DMS153 (cell line): Measurements from ENCODE around the gene RBM8A.
A peak's percentile ranks its signal among the peaks of the same experiment; 100 is the strongest.

Source experiments
- DNase-seq: peaks from one replicate; lab custom pipeline; 2025; lab: John Stamatoyannopoulos, UW

The RBM8A gene

DNA sequence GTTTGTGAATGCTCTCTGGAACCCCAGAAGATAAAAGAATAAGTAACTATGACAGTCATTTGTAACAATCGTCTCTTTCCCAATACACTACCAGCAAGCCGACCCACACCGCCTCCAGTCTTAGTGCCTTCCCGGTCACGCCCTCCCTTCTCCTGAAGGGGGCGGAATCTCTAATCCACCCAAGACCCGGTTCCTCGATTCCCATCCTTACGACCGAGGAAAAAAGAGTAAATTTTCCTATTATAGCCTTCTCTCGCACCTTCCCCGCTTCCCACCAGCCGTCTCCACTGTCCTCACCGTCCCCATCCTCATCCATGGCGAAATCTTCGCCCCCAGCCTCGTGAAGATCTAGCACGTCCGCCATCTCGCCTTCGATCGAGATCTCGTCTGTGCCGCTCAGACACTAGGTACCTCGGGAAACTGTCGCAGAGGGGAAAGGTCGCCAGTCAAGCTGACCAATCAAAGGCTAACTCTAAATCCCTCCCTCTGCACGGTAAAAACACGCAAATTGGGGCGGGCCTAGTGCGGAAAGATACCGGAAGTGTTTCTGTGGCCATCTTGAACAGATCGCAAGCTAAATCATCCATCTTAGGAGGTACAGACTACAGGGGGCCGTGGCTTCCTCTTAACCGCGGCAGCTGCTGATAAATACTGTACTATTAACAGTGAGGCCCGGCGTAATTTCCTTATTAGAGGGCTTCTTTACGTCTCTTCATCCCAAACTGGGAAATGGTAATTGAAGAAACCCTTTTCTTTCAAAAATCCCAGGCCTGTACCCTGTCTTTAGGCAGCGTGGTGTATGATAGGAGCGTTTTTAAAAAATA lies at the start of gene RBM8A:
TSS of gene RBM8A (minus strand) at position 422 of the 824 bp plus-strand sequence. CDS start at position 364, 58 bp downstream.
- peak; percentile 99 for DNase-seq

DNA sequence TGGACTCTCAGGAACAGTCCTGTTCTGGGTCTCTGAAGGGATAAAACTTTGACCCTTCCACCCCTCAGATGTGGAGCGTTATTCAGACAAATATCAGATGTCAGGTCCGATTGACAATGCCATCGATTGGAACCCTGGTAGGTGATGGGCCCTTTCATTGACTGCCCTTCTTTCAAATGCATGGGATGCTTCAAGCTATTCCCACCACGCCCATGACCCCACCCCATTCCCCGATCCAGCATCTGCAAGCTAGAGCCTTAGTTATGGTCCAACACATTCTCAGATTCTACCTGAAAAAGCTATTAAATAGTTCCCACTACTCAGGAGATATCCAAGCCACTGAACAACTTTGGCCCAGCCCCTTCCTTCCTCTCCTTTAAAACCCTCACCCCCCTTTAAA lies 49.7 kb upstream of the RBM8A start:
- DNase-seq: no peak

DNA sequence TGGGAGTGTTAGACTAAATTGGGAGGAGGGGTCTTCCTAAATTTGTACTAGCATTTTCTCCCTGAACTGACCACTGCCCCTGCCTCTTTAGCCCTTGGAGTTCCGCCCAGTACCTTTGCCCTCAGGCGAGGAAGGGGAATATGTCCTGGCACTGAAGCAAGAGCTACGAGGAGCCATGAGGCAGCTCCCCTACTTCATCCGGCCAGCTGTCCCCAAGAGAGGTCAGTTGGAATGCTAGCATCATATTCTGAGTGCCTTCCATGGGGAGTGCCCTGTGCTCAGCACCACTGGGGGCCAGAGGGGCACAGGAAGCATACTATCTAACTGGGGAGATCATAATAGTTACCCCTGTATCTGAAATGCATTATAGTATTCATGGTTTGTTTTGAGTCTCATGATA lies 47.9 kb upstream of the RBM8A start:
- no peak for DNase-seq

DNA sequence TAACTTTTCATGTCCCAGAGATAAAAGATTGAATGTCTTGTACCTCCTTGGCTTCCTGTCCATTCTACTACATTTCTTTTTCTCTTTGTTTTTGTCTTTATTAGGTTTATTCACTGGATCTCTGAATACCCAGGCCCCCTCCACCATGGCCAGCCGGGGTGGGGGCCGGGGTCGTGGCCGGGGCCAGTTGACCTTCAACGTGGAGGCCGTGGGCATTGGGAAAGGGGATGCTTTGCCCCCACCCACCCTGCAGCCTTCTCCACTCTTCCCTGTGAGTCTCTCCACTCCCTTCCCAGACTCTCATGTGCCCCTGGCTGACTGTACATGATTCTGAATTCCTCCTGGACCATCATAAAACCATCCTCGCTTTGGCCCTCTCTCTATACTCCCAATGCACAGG lies 47.4 kb upstream of the RBM8A start:
- DNase-seq: no peak

DNA sequence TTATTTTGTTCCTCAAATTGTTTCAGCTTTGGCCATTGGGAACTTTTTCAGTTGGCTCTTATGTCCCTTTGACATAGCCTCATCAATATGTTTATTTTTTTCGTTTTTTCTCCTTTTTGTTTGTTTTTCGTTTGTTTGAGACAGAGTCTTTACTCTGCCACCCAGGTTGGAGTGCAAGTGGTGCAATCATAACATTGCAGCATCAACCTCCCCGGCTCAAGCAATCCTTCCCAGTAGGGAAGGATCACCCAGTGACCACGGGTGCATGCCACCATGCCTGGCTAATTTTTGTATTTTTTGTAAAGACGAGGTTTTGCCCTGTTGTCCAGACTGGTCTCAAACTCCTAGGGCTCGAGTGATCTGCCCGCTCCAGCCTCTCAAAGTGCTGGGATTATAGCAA lies 45.3 kb upstream of the RBM8A start:
- no peak for DNase-seq

DNA sequence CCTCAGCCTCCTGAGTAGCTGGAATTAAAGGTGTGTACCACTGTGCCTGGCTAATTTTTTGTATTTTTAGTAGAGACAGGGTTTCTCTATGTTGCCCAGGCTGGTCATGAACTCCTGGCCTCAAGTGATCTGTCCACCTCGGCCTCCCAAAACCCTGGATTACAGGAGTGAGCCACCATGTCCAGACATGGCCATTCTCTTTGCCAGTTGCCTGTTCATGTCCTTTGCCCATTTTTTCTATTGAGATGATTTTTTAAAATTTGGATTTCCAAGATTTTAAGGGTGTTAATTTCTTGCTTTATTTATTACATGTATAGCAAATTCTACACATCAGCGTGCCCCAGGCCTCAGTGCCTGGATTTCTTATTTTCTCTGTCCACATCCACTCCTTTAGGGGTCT lies 40.0 kb upstream of the RBM8A start:
- no peak for DNase-seq

DNA sequence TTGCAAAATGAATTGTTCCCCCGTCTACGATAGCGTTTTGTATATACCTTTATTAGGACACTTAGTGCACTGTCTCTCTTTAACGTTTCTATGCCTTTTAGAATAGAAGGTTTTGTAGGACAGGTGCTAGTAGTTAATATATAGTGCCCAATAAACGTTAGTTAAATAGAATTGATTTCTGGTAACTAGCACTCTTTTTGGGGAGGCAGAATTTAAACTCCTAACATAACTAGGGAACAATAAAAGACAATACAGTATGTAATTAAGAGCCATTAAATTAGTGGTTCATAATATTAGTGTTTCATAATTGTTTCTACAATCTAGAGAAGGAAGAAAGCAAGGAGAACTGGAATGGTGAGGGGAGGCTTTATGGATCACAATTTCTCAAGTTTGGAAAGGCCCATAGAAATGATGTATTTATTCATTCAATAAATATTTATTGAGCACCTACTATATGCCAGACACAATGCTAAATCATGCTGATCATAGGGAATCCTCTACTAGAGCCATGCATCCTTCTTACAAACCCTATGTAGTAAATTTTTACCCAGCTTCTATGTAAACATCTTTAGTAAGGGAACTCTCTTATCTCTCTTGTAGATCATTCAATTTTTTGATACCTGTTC lies 37.9 kb upstream of the RBM8A start:
- DNase-seq: no peak

DNA sequence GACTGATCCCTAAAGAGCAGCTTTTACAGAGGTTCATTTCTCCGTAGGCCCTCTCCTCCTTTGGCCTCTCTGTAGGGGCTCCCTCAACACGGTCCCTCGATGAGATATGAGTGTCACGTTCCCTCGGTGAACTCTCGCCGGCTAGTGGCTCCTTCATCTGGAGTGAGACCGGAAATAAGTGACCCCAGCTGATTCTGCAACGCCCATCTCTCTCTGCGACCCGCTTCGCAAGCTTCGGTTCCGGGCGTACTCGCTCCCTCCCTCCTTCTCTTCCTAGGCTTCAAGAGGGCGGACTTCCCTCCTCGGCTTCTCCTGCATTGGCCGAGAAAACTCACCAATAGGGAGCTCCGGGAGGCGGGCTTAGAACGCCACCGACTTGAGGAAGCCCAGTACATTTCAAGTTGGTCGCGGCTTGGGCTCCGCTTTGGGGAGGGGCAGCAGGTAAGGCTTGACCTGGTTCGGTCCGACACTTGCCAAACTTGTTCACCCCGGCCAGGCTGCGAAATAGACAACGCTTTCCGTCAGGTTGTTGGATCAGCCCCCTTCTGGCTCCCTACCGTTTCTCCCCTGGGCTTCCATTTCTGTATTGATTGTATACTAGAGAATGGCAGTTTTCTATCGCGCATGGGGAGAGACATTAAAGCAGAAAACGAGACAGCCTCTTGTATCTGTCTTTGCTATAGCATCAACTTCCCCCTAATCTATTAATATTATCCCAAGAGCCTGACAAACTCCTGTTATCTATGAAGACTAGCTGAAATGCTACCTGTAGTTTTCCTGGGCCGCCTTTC lies 37.2 kb upstream of the RBM8A start, which contains the start of the genes ANKRD34A and POLR3GL:
TSS of gene ANKRD34A (minus strand) at position 248 of the 791 bp plus-strand sequence. CDS start 2,816 bp downstream, outside the sequence.
TSS of gene POLR3GL (plus strand) at position 363 of the 791 bp plus-strand sequence. CDS start 10,176 bp downstream, outside the sequence.
- peak; percentile 92 for DNase-seq

DNA sequence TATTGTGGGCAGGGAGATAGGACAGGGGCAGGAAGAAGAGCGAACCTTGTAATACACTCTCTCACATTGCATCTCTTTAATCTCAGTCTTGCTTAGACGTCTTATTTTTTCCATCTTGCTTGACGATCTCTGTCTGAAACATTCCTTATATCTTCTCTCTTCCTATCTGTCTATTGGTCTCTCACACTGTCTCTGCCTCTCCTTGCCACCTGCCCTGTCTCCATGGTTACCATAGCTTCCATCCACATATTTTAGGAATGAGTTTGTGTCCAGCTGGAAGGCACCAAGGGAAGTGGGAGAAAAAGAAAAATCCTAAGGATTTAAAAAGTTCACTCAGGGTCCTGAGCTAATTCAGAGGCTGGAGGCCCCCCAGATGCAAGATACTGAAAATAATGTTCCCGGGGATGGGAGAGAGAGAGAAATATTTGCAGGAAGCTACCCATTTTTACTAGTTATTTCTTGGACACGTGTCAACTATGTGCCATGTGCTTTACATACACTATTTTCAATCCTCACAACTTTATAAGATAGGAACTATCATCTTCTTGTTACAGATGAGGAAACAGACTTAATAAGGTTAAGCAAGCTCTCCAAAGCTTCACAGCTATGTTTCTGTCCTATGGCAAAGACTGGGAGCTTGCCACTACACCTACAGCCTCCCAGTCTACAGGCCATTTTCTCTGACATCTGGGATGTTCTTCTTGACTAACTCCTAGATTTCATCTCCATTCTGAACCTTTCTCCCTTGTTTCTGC lies 36.2 kb upstream of the RBM8A start:
- no peak for DNase-seq

DNA sequence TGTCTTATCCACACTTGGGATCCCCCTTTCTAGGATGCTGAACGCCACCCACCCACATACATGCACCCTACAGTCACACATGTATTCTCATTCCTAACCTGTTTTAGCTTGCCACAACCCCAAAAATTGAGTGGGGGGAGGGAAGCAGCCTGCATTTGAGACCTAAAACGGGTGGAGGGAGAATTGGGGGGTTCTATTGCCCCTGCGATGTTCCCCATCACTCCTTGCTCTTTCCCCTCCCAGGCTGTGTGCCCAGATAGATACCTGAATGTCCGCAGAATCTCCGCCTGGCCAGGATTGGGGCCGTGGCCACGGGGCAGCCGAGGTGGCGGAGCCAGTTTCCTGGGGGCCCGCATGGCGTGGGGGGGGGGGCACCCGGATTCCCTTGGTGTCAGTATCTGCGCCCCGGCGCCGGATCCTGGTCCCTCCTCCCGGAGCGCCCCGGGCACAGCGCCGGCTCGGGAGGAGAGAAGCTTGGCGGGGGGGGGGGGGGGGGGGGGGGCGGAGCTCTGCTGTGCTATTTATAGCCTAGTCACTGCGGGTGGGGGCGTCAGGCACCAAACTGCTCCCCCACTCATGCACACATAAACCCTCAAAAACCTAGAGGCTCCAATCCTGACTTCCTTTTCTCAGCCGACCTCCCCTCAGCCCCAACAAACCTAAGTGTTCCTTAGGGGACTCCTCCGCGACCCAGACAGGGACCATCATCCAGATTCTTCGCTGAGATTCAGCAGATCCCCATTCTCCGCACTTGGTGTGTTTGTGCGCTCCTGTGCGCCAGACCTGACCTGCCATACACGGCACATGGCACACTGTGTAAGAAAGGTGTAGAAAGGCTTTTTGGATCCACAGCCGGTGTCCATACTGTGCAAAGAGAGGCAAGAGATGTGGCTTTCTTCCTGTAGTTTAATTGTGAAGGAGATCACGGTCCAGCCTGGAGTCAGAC lies 35.1 kb upstream of the RBM8A start:
- DNase-seq: no peak

DNA sequence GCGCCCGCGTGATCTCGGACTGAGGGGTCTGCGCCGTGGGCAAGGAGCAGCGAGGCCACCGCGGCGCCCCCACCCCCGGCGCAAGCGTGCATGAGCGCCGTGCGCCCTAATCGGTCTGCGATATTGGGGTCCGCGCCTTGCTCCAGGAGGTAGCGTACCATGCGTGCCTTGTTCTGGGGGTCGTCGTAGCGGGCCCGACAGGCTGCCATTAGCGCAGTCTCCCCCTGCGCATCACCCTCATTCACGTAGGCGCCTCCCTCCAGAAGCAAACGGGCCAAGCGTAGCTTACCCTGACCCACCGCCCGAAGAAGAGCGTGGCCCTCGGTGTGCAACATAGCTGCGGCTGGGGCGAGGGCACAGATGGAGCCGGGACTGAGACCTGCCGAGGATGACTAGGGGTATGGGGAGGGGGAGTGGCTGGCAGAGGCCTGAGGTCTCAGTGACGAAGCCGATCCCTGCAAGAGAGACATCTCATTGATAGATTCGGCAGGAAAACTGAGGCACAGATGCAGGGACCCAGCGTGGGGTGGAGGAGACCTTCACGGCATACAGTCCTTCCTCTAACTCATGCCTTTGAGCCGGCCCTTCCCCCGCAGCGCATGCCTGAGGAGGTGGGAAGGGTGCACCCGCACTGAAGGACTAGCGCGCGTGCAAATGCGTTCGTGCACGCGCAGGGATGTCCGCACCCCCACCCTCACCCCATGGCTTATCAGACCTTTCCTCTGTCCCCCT lies 34.3 kb upstream of the RBM8A start:
- DNase-seq: no peak

DNA sequence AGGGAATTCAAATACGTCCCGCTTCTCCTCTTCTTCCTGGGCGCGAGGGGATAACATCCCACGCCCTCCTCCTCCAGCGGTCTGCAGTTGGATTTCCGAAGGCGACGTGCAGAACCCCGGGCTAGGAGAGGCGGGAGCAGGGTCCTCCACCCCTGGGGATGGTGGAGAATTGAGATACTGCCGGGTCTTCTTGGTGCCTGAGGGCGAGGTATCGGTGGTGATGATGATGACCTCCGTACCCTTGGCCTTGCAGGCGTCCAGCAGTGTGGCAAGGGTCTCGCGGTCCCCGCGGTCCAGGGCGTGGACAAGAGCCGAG lies 33.8 kb upstream of the RBM8A start:
- DNase-seq: no peak

DNA sequence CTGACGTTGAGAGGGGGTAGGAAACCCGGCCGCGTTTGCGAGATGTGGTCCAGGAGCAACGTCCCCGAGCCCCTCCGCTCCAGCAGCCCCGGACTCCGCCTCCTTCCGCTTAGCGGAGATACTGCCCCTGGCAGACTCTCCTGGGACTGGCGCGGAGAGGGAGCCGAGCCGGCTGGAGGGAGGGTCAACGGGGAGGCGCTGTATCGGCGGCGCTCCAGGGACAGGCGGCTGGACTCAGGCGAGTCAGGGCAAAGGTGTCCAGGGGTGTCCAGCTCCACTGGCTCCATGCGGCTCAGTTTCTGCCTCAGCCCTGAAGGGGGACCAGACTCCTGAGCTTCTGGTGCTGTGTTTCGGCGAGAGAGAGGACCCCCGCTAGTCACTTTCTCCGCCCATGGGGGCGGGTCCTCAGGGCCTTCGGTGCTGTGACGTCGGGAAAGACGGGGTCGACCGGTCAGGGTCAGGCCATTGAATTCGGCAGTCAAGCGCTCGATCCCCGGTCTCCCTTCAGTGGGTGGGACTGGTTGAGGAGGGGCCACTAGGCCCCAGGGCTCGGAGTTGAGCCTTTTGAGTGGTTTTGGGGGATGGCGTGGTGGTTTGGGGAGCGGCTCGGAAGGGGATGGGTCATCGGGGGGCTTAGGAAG lies 33.3 kb upstream of the RBM8A start:
- DNase-seq: peak; percentile 32

DNA sequence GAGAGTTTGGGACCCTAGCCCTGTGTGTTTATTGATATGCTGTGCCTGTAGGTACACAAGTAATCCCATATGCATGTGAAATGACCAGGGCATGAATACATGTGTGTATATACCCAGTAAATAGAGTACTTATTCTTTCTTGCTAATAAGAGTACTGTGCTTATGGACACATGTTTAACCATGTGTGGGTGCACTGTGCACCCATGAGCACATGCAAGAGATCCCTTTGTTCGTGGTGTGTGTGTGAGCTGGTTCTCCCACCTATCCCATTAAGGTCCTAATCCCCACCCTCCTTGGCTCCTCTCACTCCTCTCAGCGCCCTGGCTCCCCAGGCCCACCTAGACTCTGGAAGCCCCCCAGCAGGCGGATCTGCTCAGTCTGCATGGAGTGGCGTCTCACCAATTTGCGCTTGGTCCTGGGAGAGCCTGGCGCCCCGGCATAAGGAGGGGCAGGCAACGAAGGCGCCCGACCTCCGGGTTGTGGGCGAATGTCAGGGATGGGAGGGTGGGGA lies 32.7 kb upstream of the RBM8A start:
- no peak for DNase-seq

DNA sequence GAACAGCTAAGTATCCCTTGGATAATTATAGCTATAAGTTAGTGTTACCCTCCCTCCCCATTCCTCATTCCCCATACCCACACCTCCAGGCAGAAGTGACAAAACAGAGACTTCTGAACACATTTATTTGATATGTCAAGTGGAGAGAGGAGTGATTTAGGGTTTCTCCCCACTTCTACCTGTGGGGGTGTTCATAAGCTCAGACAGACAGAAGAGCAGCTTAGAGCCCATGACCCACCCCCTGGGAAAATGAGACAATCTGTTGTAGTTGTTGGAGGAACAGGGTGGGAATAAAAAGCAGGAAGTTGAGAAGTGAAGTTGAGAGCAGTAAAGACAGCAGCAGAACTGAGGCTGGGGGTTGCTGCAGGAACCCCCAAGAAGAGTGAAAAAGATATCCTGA lies 32.0 kb upstream of the RBM8A start:
- no peak for DNase-seq

DNA sequence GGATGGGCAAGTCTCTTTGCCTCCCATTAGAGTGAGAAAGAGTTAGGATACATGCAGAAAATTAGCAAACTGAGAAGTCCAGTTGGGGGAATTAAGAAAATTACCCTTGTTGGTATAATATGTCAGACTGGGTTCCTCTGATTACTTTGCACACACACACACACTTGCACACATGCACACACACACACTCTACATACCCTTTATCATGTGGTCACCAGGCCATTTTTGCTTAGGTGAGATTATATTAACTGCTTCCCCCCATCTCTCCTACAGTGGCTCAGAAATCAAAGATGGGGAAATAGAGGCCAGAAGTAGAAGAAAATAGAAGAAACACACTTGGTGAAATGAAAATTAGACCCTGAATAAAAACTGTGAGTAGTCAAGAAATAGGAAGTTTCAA lies 31.4 kb upstream of the RBM8A start:
- DNase-seq: no peak

DNA sequence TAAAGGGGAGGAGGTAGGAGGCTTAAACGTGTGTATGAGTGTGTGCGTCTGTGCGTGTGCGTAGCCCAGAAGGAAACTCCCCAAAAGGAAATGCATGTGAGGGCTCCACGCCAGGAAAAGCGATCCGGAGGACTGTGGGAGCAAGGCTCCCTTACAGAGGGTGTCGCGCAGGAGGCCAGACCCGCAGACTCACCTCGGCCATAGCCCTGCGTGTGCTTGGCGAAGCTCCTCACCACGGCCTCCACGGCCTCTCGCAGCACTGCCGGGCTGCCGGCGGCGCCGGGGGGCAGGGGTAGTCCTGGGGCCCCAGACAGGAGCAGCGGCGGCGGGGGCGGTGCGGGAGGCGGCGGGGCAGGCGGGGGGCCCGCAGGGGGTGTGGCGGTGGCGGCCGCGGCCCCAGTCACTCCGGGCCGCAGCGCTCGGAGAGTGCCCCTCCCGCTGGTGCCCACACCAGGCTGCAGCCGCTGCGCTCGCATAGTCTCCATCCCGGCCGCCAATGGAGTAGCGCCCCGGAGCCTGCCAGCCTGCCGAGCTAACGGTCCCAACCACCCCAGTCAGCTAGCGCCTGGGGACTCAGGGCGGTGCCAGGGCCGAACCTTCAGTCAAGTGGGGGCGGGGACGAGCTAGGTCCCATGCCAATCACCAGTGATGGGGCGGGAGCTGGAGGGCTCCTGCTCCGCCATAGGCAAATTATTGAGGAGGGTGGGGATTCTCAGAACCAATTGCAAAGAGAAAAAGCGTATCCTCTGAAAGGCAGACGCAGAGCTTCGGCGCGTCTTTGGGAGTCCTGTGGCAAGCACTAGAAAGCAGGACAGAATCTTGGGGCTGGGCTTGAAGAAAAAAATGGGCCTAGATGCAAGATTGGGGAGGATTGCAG lies 30.4 kb upstream of the RBM8A start, which contains the start of gene LIX1L:
TSS of gene LIX1L (minus strand) at position 575 of the 877 bp plus-strand sequence. CDS start at position 485, 90 bp downstream.
- DNase-seq: peak; percentile 95

DNA sequence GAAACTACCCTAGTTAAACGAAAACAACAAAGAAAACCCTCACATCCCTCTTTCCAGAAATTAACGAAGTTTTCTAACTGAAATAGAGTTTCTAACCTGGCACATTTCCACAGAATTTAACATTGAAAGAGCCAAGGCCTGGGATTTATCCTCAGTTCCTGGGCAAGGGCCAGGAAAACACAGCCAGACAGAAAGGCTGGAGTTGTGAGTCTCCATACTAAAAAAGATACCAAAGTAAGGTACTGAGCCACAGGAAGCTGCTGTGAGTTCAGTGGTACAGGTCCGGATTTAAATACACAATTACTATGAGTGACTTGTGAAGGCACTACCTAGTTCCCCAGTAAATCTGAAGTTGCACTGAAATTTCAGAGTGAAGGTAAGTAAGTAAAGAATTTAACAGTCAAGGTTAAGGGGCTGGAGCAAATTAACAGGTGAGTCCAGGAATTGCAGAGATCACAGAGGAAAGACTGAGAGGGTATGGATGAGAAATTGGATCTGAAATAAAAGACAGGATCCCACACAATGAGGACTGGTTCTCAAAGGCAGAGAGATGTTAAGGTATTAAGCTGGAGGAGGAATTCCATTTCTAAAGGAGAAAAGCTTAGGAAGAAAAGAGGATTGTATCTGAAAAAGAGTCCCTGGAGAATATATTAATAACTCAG lies 29.6 kb upstream of the RBM8A start:
- no peak for DNase-seq
